HepG2 (cell line): ENCODE results near the gene DDX54. TPM values are rescaled to one million over a fixed set of nuclear protein-coding genes. Genes with fewer than 3 reads are reported as not detected.

Experiments
- ARID3A ChIP-seq: IDR thresholded peaks from 2 replicates; pipeline ENCODE4 v1.6.1; 2012; ENCODE audit warnings: low read depth, low read length, improper control_type of control experiment
- ATF6 ChIP-seq: sonication (generic); formaldehyde crosslinking; conservative IDR thresholded peaks from 2 replicates; pipeline ENCODE4 v1.4.0; 2020; ENCODE audit warnings: missing genetic modification reagents
- ATF7-NPFF ChIP-seq: sonication (generic); formaldehyde crosslinking; IDR thresholded peaks from 2 replicates; pipeline ENCODE4 v1.8.1; 2023; ENCODE audit warnings: mild to moderate bottlenecking, low read depth, missing genetic modification reagents, moderate library complexity
- CAMTA2 ChIP-seq: sonication (generic); formaldehyde crosslinking; IDR thresholded peaks from 2 replicates; pipeline ENCODE4 v1.4.0; 2020; ENCODE audit warnings: mild to moderate bottlenecking, missing genetic modification reagents, borderline replicate concordance
- CC2D1A ChIP-seq: sonication (generic); formaldehyde crosslinking; IDR thresholded peaks from 2 replicates; pipeline ENCODE4 v1.8.1; 2023; ENCODE audit warnings: mild to moderate bottlenecking, missing genetic modification reagents
- CCDC6 ChIP-seq: sonication (generic); formaldehyde crosslinking; IDR thresholded peaks from 2 replicates; pipeline ENCODE4 v1.8.1; 2022; ENCODE audit warnings: mild to moderate bottlenecking, missing genetic modification reagents, moderate library complexity
- CEBPG ChIP-seq: IDR thresholded peaks from 2 replicates; pipeline ENCODE4 v1.6.1; 2016
- HES4 ChIP-seq: sonication (generic); formaldehyde crosslinking; IDR thresholded peaks from 2 replicates; pipeline ENCODE4 v1.9.0; 2021; ENCODE audit warnings: mild to moderate bottlenecking, missing genetic modification reagents, borderline replicate concordance
- KDM1A ChIP-seq: IDR thresholded peaks from 2 replicates; pipeline ENCODE4 v1.6.1; 2016; ENCODE audit warnings: missing compliant biosample characterization
- KLF11 ChIP-seq: IDR thresholded peaks from 2 replicates; pipeline ENCODE4 v1.6.1; 2016; ENCODE audit warnings: missing compliant biosample characterization
- NFE2 ChIP-seq: sonication (generic); formaldehyde crosslinking; IDR thresholded peaks from 2 replicates; pipeline ENCODE4 v1.4.0; 2020; ENCODE audit warnings: missing genetic modification reagents
- PTBP1 ChIP-seq: fragments of 200-400 bp; formaldehyde crosslinking; IDR thresholded peaks from 2 replicates; pipeline ENCODE4 v1.6.1; 2018; ENCODE audit warnings: low read length, low read depth; ENCODE audit not compliant: poor library complexity, severe bottlenecking
- REL ChIP-seq: sonication (generic); formaldehyde crosslinking; conservative IDR thresholded peaks from 2 replicates; pipeline ENCODE4 v1.8.0; 2022; ENCODE audit warnings: mild to moderate bottlenecking, missing genetic modification reagents, moderate library complexity
- STAT5B ChIP-seq: sonication (generic); formaldehyde crosslinking; IDR thresholded peaks from 2 replicates; pipeline ENCODE4 v1.4.0; 2020; ENCODE audit warnings: missing genetic modification reagents
- ZBTB39 ChIP-seq: sonication (generic); formaldehyde crosslinking; IDR thresholded peaks from 2 replicates; pipeline ENCODE4 v1.5.0; 2020; ENCODE audit warnings: missing genetic modification reagents
- ZNF446 ChIP-seq: sonication (generic); formaldehyde crosslinking; IDR thresholded peaks from 2 replicates; pipeline ENCODE4 v1.5.0; 2020; ENCODE audit warnings: mild to moderate bottlenecking, missing genetic modification reagents
- ZNF550 ChIP-seq: sonication (generic); formaldehyde crosslinking; IDR thresholded peaks from 2 replicates; pipeline ENCODE4 v1.4.0; 2020; ENCODE audit warnings: mild to moderate bottlenecking, missing genetic modification reagents, borderline replicate concordance
- ZNF569 ChIP-seq: sonication (generic); formaldehyde crosslinking; IDR thresholded peaks from 2 replicates; pipeline ENCODE4 v1.5.0; 2020; ENCODE audit warnings: mild to moderate bottlenecking, missing genetic modification reagents, moderate library complexity, borderline replicate concordance
- ZNF572 ChIP-seq: sonication (generic); formaldehyde crosslinking; IDR thresholded peaks from 2 replicates; pipeline ENCODE4 v1.5.1; 2020; ENCODE audit warnings: mild to moderate bottlenecking, missing genetic modification reagents
- ZNF629 ChIP-seq: sonication (generic); formaldehyde crosslinking; conservative IDR thresholded peaks from 2 replicates; pipeline ENCODE4 v1.5.0; 2020; ENCODE audit warnings: missing genetic modification reagents
- ZNF660 ChIP-seq: sonication (generic); formaldehyde crosslinking; IDR thresholded peaks from 2 replicates; pipeline ENCODE4 v1.5.1; 2020; ENCODE audit warnings: mild to moderate bottlenecking, low read depth, missing genetic modification reagents, borderline replicate concordance
- ZNF749 ChIP-seq: sonication (generic); formaldehyde crosslinking; IDR thresholded peaks from 2 replicates; pipeline ENCODE4 v1.8.0; 2022; ENCODE audit warnings: mild to moderate bottlenecking, missing genetic modification reagents, moderate library complexity, borderline replicate concordance
- ZNF784 ChIP-seq: sonication (generic); formaldehyde crosslinking; IDR thresholded peaks from 2 replicates; pipeline ENCODE4 v1.5.1; 2020; ENCODE audit warnings: missing genetic modification reagents, mild to moderate bottlenecking, borderline replicate concordance
- polyA plus RNA-seq, 8 experiments: library from polyadenylated mRNA; depleted of rRNA in 3 of 8; stranded (reverse) in 7 of 8; unstranded in 1 of 8; fragments of >200 nt; fragmentation: Illumina TruSeq in 4 of 8; extraction: Trizol in 4 of 8; gene quantifications; 2 replicates each; pipeline versions ENCODE4 v1.2.1 to v1.2.3, GENCODE V29; 2011 to 2016; ENCODE audit warnings: low read depth in 4 of 8, missing spikeins in 1 of 8, mixed read lengths in 1 of 8; ENCODE audit not compliant: insufficient read depth in 1 of 8
- total RNA-seq, 5 experiments: library from RNA; depleted of rRNA; stranded (reverse); fragments of >200 nt; fragmentation: Illumina TruSeq; extraction: Trizol; gene quantifications; 2 replicates each; pipeline ENCODE4 v1.2.3, GENCODE V29; 2016; ENCODE audit warnings: low read depth in 1 of 5

Gene DDX54
- total and polyA plus RNA-seq, 2 of the 13 experiments (the other 11 are each of a cell fraction or from before 2014, with no cell fraction given), result 59.7 to 61.1 TPM

- TF ChIP-seq REL (CRISPR knock-in tag) (no peak), ATF6 (no peak), ZNF446 (CRISPR knock-in tag) (no peak), ZNF660 (CRISPR knock-in tag) (no peak), CC2D1A (no peak), ATF7-NPFF (CRISPR knock-in tag) (peak; percentile 51; the same call in 1 of the 2 replicates), CAMTA2 (no peak), STAT5B (CRISPR knock-in tag) (no peak), ZNF550 (CRISPR knock-in tag) (no peak), KDM1A (no peak), ZBTB39 (CRISPR knock-in tag) (0 out of 2 replicates have a peak, but pooled peaks have one; percentile 24), PTBP1 (no peak), ZNF784 (CRISPR knock-in tag) (no peak), ARID3A (no peak), ZNF569 (CRISPR knock-in tag) (no peak), ZNF629 (CRISPR knock-in tag) (no peak), ZNF749 (CRISPR knock-in tag) (no peak), CCDC6 (CRISPR knock-in tag) (no peak), CEBPG (no peak), NFE2 (no peak), KLF11 (CRISPR knock-in tag) (no peak), ZNF572 (CRISPR knock-in tag) (no peak), HES4 (CRISPR knock-in tag) (no peak)
Measured at GRCh38 chr12:113152835-113153814, 32.2 kb downstream of the DDX54 start (continued).
